Stimulated activated CD8-positive, alpha-beta memory T cell treated with anti-CD3 and anti-CD28 coated beads, Interleukin-12 subunit alpha, Interleukin-12 subunit beta, amount 100 ng/mL, for 4 hours (primary cell): ENCODE data around the gene MTMR2.

Source experiments
- DNase-seq: peaks from one replicate; pipeline ENCODE4 v3.0.0-alpha.2; 2020; ENCODE audit warnings: low read depth

Gene MTMR2

DNA sequence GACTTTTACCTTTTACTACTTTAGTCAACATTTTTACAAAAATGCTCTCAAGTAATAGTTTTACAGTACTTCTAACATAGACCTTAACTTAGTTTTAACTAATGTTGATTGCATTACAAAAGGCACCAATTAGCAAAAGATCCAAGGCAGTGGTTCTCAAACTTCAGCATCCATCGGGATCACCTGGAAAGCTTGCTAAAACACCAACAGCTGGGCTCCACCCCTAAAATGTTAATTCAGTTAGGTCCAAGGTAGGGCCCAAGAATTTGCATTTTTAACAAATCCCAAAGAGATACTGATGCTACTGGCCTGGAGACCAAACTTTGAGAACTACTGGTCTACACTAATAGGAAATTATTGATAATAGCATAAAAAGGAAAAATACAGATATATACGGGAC is 5.9 kb downstream of the MTMR2 start:
- no peak for DNase-seq

DNA sequence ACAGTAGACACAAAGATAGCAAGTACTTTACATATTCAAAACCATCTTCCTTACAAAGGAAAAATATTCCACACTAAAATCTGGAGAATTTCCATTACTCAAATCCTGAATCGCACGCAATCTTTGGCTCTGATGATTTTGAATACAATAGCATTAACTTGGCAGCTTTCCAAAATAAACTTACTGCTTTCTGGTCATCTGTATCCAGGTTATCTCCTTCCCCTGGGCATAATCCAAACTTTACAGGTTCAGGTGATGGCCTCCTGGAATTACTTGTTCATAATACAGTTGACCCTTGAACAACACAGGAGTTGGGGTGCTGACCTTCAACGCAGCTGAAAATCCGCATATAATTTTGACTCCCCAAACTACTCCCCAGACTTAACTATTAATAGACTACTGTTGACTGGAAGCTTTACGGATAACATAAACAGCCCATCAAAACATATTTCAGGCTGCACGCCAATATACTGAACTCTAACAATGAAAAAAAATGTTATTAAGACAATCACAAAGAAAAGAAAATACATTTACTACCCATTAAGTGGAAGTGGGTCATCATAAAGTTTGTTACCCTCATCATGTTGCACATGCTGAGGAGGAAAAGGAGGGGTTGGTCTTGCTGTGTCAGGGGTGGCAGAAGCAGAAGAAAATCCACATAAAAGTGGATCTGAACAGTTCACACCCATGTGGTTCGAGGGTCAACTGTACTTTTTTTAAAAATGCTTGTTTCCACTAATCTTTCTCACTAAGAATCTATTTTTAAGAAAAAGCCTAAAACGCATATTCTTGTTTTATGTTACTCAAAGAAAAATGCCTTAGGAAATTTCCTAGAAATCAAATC is 6.5 kb downstream of the MTMR2 start:
- DNase-seq: no peak

DNA sequence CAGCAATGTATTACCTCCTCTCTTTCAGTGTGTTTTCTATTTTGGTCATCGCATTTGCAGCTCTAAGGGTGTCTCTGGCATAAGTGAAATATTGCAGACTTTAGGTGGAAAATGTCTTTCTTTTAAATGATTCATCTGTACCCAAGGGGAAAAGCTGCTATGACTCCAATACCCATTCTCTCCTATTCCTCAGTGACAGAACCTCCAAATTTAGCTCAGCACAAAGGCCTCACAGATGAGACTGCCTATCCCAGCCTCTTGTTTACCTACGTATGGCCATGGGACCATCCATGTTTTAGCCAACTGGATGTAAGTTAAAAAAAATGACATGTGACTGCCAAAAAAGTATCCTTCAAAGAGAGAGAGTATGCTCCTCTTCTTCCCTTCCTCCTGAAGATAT is 7.9 kb downstream of the MTMR2 start:
- no peak for DNase-seq

DNA sequence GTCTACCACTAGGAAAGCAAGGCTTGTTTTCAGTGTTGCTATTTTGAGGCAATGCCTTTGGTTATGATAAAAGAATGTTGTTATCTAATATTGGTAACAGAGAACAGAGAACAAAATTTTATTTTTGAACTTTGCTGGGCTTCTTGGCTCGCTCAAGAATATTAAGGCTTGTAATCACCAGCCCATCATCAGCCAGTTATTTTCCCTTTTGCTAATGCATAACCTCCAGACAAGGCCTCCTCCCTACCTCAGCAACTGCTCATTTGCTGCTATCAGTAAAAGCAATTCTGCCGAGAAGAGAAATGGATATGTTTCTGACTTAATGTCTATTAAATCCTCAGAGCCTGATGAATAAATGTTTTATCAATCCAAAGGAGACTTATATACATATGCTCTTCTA is 8.9 kb downstream of the MTMR2 start:
- no peak for DNase-seq

DNA sequence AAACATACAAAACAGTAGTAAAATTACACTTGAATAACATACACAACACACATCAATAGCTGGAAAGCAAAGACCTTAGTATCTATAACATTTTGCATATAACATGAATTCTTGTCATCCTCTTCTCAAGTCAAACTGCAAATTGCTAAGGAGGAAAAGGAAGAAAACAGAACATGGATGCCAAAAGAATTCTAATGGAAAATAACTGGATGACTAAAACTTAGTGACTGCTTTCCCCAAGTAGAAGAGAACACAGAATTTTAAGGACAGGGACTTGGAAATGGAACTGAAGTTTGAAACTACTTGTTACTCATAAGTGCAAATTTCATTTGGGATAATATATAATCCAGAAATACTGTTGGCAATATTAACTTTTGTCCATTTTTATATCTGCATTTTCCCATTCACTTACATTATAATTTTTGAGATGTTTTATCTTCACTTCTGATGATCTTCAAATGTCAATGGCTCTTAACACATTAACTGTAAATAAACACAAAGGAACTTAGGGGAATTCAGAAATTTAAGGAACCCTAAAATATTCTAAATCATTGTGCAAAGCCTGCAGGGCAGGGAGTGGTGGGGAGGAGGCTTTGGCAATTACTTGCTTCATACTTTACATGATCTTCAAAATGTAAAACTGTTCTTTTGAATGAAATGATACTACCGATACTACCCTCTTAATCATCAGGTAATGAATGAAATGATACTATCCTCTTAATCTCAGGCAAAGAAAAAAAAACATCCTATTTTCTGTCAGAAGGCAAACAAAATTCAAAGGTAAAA is 9.9 kb downstream of the MTMR2 start:
- no peak for DNase-seq

DNA sequence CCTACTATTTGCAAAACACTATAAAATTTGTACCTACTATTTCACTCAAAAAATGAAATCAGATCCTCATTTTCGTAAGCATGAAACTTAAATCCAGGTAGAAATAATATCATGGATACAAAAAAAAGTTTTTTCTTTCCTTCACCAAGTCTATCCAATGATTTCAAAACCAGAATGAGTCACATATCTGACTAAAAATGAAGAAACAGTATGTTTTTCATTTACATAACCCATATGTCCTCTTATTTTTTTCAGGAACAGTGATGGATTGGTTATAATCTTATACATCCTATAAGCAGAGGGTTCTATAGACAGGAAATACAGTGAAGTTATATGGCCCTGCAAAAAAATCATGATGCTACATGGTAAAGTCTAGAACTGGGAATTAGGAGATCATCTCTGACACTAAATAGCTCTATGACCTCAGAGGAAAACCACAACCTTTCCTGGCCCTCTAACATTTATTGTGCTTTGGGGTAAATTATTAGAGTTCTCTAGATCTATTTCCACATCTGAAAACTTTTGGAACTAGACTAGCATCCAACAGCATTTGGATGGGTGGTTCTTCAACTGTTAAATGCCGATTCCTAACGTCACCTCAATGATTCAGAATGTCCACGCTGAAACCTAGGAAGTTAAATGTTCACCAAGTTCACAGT is 10.9 kb downstream of the MTMR2 start:
- no peak for DNase-seq

DNA sequence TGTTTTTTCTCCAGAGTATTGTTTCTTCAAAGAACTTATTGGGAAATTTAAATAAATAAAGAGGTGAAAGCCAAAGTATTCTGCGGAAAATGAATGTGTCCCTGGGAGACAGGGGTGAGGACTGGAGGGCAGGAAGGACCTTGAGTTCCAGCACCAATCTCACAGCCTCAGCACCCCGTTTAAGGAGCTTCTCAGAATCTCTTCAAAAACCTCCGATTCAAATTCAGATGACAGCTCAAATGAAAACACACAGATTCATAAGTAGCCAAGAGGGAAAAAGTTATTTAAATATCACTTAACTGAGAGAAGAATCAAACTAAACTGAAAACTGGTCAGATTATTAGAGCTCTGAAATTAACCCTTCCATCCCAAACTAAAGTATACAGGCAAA is 12.5 kb downstream of the MTMR2 start:
- DNase-seq: no peak

DNA sequence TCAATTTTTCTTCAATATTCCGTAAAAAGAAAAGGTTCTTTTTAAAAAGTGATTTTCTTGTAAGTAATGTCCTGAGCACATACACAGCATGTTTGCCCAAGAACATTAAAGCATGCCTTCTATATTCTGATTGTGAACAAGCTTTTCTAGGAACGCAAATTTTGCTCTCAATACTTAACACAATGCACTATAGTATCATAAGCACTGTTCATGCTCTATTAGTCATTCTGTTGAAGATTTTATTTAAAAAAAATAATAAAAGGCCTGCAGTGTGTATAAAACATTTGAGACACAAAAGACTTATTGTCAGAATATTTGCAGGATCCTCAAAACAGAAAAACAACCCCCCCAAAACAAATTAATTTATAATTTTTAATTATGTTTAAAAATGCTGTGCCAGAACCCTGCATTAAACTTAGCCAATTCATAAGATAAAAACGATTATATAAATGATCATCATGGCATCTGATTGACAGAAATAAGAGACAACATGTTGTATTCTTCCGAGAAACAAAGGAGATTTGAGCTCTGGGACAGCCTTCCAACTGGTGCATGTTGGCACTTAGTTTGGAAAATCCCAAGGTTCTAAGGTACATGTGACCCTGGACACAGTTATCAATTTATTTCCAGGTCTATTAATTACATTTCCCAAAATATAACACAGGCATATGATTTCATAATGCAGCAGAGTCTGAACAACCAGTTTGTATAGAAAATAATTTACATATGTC is 13.1 kb downstream of the MTMR2 start:
- no peak for DNase-seq

DNA sequence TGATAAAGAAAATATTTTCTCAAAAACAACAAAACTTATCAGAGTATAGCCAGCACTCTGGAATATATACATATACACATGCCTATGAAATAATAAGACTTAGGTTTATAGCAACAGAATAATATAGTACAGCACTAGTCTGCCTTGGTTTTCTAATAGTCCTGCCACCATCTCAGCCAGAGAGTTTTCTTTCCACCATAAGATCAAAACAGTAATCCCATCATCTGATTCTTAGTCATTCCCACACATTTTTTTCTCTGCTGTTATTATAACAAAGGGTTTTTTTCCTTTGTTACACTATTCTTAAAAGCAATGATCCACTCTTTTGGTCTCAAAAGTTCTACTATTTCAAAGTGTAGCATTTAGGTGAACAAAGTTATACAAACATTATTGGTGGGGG is 15.1 kb downstream of the MTMR2 start:
- no peak for DNase-seq

DNA sequence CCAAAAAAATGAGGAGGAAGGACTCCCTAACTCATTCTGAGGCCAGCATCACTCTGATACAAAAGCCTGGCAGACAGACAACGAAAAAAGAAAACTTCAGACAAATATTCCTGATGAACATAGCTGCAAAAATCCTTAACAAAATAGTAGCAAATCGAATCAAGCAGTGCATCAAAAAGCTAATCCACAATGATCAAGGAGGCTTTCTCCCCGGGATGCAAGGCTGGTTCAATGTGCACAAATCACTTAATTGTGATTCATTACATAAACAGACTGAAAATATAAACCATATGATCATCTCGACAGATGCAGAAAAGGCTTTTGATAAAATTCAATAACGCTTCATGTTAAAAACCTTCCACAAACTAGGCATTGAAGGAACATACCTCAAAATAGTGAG is 16.4 kb downstream of the MTMR2 start:
- no peak for DNase-seq

DNA sequence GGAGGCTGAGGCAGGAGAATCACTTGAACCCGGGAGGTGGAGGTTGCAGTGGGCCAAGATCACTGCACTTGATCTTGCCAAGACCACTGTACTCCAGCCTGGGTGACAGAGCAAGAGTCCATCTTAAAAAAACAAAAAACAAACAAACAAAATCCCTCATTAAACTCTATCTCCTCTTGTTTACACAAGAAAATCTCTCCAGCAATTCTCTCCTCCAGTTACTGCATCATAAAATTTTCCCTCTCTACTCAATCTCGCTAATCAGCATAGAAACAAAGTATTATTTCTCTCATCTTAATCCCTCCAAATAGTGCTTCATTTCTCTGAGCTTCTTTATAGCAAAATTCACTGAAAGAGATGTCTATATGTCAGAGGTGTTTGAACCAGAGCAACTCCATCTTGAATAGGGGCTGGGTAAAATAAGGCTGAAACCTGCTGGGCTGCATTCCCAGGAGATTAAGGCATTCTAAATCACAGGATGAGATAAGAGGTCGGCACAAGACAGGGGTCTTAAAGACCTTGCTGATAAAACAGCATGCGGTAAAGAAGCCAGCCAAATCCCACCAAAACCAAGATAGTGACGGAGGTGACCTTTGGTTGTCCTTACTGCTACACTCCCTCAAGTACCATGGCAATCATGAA is 19.8 kb downstream of the MTMR2 start:
- DNase-seq: no peak

DNA sequence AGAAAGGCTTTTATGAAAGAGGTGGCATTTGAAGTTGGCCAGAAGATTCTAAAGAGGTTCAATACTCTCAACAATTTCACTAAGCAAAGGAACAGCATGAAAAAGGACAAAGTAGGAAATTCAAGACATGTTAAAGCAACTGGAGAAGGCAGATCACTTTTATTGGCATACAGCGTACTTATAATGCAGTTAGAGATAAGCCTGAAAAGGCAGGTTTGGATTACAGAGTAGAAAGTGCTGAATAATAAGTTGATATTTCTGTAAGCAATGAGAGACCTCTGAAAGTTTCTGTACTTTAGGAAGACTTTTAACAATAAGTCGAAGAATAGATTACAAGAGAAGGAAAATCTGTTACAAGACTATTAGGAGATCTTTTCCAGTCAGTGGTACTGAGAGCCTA is 25.1 kb downstream of the MTMR2 start:
- no peak for DNase-seq

DNA sequence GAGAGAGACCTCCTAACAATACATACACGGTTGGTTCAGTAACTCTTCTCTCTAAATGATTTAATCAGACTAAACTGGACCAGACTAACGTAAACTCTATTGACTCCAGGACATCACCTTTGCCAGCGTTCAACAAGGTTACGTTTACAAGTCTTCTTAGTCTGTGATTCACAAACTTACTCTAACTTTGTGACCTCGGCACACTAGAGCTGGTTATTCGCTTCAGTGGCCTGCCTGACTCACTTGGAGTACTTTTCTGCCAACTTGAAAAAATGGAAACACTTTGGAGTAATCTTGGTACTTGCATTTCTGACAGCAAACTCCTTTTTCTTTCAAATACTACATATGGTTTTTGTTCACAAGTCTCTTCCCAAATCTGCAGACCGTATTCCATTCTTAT is 26.2 kb downstream of the MTMR2 start:
- no peak for DNase-seq

DNA sequence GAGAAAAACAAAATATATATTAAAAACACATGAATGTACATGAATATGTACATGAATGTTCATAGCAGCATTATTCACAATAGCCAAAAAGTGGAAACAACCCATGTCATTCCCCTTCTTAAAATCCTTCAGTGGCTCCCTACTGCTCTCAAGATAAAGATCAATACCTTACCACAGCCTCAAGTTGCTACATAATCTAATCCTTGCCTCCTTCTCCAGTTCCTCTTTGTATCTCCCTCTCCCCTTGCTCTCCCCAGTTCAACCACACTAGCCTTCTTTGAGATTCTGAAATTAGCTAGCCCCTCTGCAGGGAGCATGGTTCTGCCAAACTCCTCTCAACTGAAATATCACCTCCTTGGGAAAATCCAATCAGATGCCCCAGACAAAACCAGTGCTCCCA is 28.1 kb downstream of the MTMR2 start:
- DNase-seq: no peak

DNA sequence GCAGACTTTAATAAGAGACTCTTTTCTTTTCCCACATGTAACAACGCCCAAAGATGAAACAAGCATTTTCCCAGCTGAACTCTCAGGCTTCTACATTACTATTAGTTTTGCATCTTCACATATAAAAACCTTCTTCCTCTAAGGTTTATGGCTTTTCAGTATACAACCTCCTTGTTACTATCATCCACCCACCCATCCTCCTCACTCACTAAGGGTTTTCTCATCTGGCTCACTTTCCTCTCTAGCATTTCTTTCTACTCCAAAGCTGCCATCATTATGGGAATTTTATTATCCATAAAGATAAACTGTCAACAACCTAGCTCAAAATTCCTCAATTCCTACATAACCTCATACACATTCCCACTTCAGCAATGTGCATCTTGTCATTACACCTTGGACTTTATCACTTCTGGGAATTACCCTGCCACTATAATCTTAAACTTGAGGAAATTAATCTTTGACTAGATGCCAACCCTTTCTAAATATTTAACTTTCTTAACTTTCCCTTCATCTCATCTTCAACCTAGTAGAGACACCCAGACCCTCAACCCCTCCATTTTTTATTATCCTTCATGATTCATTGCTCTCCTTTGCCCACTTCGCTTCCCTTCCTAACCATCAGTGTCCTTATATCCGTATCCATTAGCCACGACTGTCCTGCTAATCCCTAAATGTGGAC is 30.9 kb downstream of the MTMR2 start:
- no peak for DNase-seq

DNA sequence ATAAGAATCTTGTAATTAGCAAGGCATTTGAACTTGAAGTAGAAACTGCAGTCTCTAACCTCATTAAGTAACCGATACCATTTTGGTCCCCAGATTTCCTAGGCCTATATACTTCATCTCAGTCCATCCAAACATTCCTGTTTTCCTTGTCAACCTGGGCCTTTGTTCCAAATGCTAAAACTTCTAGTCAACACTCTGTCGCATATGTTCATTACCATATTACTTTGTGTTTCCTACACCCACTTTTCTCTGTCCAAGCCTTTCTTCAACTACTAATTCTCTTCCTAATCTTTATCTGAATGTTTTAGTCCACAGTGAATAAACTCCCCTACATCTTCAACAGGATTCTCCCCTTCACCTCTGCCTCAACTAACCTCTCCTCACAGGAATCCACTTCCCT is 31.4 kb downstream of the MTMR2 start:
- DNase-seq: no peak

DNA sequence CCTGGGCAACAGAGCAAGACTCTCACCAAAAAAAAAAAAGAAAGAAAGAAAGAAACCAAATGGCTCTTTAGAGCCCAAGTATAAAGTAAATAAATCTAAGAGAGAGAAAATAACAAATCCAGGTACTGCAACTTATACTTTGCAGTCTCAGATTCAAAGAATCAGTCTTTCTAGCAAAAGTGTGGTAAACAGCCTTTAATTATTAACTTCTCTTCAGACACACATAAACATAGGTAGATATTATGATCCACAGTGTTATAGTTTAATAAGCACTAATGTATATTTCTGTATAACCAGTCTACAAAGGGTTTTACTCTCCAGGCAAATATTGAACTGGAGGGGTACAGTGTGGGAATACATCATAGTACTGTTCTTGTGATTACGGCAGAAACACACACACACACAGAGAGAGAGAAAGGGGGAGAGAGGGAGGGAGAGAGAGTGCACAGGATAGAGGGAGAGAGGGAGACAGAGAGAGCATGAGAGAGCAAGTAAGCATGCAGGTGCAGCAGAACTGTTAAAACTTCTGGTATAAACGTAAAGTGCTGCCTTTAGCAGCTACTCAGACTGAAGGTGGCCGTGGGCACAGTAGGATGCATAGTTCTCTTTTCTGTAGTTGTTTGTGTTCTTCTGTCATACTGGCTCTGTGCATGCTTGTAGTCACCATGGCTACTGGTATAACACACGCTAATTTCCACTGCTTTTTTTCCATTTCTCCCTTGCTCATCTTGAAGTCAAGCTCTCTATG is 32.3 kb downstream of the MTMR2 start:
- no peak for DNase-seq

DNA sequence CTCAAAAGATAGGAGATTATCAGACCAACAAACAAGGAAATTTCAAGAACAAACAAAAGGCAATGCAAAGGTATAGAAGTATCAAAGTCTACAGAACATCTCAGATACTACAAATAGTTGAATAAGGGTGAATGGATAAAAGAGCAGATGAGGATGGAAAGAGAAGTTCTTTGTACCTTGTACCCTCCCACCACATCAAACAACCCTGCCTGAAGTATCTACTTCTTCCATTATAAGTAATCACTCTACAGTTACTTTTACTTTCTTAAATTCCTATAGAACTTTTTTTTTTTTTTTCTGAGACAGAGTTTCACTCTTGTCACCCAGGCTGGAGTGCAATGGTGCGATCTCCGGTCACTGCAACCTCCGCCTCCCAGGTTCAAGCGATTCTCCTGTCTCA is 35.1 kb downstream of the MTMR2 start:
- no peak for DNase-seq

DNA sequence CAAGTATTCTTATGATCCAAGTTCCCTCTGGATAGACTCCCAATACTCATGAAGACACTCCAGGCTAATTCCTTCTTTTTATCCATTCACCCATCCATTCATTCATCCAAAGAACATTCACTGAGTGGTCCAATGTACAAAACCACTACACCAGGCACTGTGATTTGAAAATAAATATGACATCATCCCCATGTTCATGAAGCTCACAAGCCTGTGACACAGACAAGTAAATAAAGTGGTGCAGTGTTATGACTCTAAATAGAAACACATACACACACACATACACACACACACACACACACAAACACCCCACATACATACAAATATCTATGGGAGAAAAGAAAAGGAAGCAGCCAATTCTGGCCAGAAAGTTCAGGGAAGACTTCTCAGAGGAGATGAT is 35.5 kb downstream of the MTMR2 start:
- DNase-seq: no peak

DNA sequence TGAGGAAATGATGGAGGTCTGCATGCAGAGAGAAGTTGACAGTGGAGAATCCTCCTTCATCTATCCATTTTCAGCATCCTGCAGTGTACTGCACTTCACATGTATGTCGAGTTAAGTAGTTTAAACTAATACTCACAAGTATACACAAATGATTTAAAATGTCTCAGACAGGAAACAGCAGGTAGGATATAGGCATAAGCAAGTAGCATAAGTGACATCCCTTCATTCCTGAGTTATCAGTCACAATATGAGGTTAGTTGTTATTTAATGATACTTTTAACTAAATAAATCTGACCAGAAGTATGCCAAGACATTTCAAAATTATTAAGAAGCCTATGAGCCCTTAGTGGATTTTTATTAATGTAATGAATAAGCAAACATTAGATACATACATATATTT is 37.4 kb downstream of the MTMR2 start:
- DNase-seq: no peak

DNA sequence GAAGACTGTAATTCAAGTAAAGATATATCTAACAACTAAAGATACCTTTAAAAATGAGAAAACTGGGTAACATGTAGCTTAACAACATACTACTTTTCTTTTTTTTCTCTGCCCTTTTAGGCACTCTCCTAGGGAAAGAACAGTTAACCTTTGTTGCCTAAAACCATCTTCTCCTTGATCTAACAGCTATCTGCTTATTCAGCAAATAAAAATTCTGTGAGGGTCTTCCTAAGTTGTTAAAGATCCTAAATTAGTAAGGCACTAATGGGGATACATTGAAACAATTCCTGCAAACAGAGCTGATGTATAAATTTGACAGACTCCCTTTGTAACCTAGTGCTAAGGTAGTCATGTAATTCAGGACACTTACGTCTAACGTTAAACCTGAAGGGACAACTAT is 39.1 kb downstream of the MTMR2 start:
- no peak for DNase-seq
